Measurements from ENCODE around the gene STRN3. TPM values are rescaled to one million over a fixed set of nuclear protein-coding genes. Genes with fewer than 3 reads are reported as not detected.

STRN3 gene
- total RNA-seq, 2 experiments from 2014 or later, result 25.2 to 37.0 TPM

DNA sequence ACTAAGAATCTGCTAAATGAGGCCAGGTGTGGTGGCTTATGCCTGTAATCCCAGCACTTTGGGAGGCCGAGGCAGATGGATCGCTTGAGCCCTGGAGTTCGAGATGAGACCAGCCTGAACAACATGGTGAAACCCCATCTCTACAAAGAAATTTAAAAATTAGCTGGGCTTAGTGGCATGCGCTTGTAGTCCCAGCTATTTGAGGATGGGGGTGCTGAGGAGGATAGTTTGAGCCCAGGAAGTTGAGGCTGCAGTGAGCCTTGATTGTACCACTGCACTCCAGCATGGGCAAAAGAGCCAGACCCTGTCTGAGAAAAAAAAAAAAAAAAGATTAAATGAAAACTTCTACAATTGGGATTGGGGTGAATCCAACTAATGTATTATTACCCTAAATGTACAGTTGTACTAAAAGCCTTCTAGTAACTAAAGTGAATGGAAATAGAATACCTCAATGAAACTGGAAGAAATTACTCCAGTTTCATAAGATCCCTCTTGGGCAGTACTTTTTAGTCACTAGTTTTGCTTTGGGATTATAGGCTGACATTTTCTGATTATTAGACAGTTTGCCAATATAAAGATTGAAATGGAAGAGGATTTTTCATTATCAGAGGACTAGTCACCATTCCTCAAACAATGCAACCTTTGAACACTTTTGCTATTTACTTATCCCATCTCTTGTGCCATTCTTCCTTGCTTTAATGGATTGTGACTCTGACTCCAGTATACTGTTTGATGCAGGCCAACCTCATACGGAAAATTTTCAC is 137.5 kb downstream of the STRN3 start:
- TF ChIP-seq, protein P1, sequence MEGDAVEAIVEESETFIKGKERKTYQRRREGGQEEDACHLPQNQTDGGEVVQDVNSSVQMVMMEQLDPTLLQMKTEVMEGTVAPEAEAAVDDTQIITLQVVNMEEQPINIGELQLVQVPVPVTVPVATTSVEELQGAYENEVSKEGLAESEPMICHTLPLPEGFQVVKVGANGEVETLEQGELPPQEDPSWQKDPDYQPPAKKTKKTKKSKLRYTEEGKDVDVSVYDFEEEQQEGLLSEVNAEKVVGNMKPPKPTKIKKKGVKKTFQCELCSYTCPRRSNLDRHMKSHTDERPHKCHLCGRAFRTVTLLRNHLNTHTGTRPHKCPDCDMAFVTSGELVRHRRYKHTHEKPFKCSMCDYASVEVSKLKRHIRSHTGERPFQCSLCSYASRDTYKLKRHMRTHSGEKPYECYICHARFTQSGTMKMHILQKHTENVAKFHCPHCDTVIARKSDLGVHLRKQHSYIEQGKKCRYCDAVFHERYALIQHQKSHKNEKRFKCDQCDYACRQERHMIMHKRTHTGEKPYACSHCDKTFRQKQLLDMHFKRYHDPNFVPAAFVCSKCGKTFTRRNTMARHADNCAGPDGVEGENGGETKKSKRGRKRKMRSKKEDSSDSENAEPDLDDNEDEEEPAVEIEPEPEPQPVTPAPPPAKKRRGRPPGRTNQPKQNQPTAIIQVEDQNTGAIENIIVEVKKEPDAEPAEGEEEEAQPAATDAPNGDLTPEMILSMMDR (conservative IDR thresholded peaks at IDR 0.05; ENCODE audit: low read length), result no peak
- TF ChIP-seq EZH2phosphoT487 (IDR thresholded peaks at IDR 0.05; ENCODE audit: borderline replicate concordance, low read depth, low read length), result no peak
- Histone ChIP-seq H3K9me2 (ENCODE audit: insufficient read depth, low read length) (no peaks in the 10 kb centered on the region), H4K20me1 (ENCODE audit: insufficient read depth, low read length) (no peaks in the 10 kb centered on the region), H3K36me3 (ENCODE audit: insufficient read depth, low read length) (peaks cover 5% of the 10 kb centered on the region), H3K79me2 (ENCODE audit: insufficient read depth, low read depth, low read length) (no peaks in the 10 kb centered on the region), H3K4me3 (ENCODE audit: low read depth, low read length, poor library complexity, severe bottlenecking) (no peak overlapping the region), H3K4me1 (ENCODE audit: insufficient read depth, low read length, poor library complexity, severe bottlenecking) (no peaks in the 10 kb centered on the region), H3K27ac (ENCODE audit: low read depth, low read length, poor library complexity, severe bottlenecking) (no peak overlapping the region), H2AFZ (ENCODE audit: low read length) (no peak overlapping the region), H3K4me2 (ENCODE audit: low read length) (no peak overlapping the region), H3K9me3 (ENCODE audit: low read length) (no peaks in the 10 kb centered on the region)
- POLR2A ChIA-PET, result interaction anchor here (0.7 to 1.1 kb wide), 3 partner anchors 11 to 207 kb away, joined by 3 to 4 read pairs (median 3); no protein-coding TSS in a partner anchor
- no TSS peak for BruUV-seq (replicated peaks)
- CTCF ChIA-PET (ENCODE audit: unreplicated experiment), result interaction anchor here (1.5 kb wide), 1 partner anchor 10 kb away, joined by 3 read pairs; no protein-coding TSS in a partner anchor
- intact Hi-C loops (cut with micrococcal nuclease; ENCODE audit: unreplicated experiment), result no loop called here
- DNase-seq (ENCODE audit: low spot score), result no peak

DNA sequence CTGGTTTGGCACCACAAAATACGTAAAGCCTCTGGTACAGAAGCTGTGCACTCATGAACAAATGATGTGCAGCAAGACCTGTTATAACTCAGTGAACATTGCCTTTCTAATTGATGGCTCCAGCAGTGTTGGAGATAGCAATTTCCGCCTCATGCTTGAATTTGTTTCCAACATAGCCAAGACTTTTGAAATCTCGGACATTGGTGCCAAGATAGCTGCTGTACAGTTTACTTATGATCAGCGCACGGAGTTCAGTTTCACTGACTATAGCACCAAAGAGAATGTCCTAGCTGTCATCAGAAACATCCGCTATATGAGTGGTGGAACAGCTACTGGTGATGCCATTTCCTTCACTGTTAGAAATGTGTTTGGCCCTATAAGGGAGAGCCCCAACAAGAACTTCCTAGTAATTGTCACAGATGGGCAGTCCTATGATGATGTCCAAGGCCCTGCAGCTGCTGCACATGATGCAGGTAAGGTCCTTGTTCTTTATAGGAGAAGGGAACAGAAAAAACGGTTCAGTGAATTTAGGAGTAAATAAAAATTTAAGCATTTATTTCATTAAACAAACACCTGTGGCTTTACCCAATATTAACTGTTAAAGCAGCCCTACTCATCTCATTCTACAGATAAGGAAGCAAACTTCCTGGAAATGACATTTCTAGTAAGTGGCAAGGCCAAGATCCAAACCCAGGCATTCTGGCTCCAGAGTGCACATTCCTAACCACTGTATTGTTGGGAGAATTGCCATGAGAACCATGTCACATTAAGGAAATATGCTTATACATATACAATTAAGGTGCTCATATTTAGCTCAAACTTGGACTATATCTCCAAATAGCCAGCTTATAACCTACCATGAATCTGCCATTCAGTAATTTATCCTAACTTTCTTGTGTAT is 140.1 kb downstream of the STRN3 start:
- no peak for TF ChIP-seq EZH2phosphoT487 (IDR thresholded peaks at IDR 0.05; ENCODE audit: borderline replicate concordance, low read depth, low read length)
- TF ChIP-seq, protein P1 (conservative IDR thresholded peaks at IDR 0.05; ENCODE audit: low read length), result no peak
- Histone ChIP-seq H3K9me2 (ENCODE audit: insufficient read depth, low read length) (no peaks in the 10 kb centered on the region), H3K36me3 (ENCODE audit: insufficient read depth, low read length) (no peaks in the 10 kb centered on the region), H3K4me1 (ENCODE audit: insufficient read depth, low read length, poor library complexity, severe bottlenecking) (no peaks in the 10 kb centered on the region), H3K4me2 (ENCODE audit: low read length) (no peak overlapping the region), H3K9me3 (ENCODE audit: low read length) (no peaks in the 10 kb centered on the region), H3K79me2 (ENCODE audit: insufficient read depth, low read depth, low read length) (no peaks in the 10 kb centered on the region), H2AFZ (ENCODE audit: low read length) (no peak overlapping the region), H4K20me1 (ENCODE audit: insufficient read depth, low read length) (no peaks in the 10 kb centered on the region), H3K4me3 (ENCODE audit: low read depth, low read length, poor library complexity, severe bottlenecking) (no peak overlapping the region), H3K27ac (ENCODE audit: low read depth, low read length, poor library complexity, severe bottlenecking) (no peak overlapping the region)
- CTCF ChIA-PET (ENCODE audit: unreplicated experiment), result no interaction called here
- DNase-seq (ENCODE audit: low spot score), result no peak
- BruUV-seq (replicated peaks), result no TSS peak
- POLR2A ChIA-PET, result interaction anchor here (0.6 to 1.1 kb wide), 2 partner anchors 18 to 99 kb away, joined by 3 to 4 read pairs; no protein-coding TSS in a partner anchor
- intact Hi-C loops (cut with micrococcal nuclease; ENCODE audit: unreplicated experiment), result no loop called here

All from OCI-LY7 (cell line).